IMR-90 (cell line): ENCODE results near the gene COL2A1. TPM values are rescaled to one million over a fixed set of nuclear protein-coding genes. Genes with fewer than 3 reads are reported as not detected.

ENCODE experiments used
- CTCF ChIP-seq: conservative IDR thresholded peaks from 2 replicates; pipeline ENCODE4 v1.5.1; 2012; ENCODE audit warnings: mild to moderate bottlenecking, low read depth, low read length, improper control_type of control experiment
- polyA plus RNA-seq, 3 experiments: library from polyadenylated mRNA; depleted of rRNA; stranded (reverse); fragments of >200 nt; gene quantifications; 2 replicates each; pipeline ENCODE4 v1.2.3, GENCODE V29; 2012; ENCODE audit warnings: low replicate concordance in 1 of 3
- total RNA-seq: library from RNA; depleted of rRNA; stranded (reverse); fragments of >200 nt; gene quantifications from 2 replicates; pipeline ENCODE4 v1.2.3, GENCODE V29; 2012

The COL2A1 gene
- total and polyA plus RNA-seq, 2 of the 4 experiments (the other 2 are of a cell fraction), result 0.05 TPM; not detected in 1

DNA sequence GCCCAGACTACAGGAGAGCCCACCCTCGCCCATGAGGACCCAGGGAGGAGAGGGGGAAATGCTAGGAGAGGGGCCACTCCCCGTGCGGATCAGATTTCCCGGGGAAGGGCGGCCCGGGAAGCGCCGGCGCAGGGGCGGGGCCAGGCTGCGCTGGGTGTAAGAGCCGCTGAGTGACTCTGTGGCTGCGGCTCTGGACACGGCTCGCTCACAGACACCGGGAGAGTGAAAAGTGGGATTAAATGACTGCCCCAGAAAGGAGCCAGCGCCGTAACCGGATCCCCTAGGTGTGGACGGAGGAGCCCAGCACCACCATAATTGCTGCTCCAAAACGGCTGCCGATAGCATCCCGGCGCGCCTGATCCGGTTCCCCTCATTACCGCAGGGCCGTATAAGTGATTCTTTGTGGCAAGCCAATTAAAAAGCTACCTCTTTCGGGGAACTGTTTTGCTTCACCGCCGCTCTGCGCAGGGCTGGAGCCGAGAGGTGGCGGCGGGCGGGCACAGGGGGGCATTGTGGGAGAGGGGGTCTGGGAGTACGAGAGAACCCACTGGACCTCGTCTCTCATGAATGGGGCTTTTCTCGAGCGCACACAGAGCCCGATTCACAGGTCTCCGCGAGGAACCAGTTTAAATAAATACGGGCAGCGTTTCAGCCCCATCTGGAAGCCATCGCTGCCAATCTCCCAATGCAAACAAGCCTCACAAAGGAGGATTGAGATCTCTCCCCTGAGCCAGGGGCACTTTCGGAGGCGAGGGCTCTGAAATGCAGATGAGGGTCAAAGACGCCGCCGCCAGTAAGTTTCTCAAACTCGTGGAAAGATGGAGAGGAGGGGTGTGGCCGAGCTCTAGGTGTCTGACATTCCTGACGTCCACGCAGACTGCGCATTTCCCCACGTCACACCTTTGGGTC is 2.5 kb downstream of the COL2A1 start (continued):
- TF ChIP-seq CTCF, result no peak
